PC-9 (cell line): ENCODE results near the gene ZNF33B. TPM values are rescaled to one million over a fixed set of nuclear protein-coding genes. Genes with fewer than 3 reads are reported as not detected.

Experiments used
- BruUV-seq: library from RNA; stranded (reverse); fragments of 400-500 nt; replicated peaks from 2 replicates; lab custom pipeline; 2021; lab: Mats Ljungman, UMichigan
- CTCF ChIA-PET: fragments of 300-600 bp; sonication (Branson Sonifier 250); formaldehyde crosslinking; loops from one replicate; lab custom pipeline; 2022; ENCODE audit warnings: antibody characterized with exemption; lab: Charles Lee
- POLR2A ChIA-PET: fragments of 300-600 bp; sonication (Branson Sonifier 250); formaldehyde crosslinking; loops from one replicate; lab custom pipeline; 2022; ENCODE audit warnings: antibody characterized with exemption; ENCODE audit not compliant: unreplicated experiment; lab: Charles Lee
- DNase-seq, 2 experiments: peaks; one replicate each; pipeline versions ENCODE4 v3.0.0 to v3.0.0-alpha.2; 2015 to 2022; ENCODE audit warnings: mixed read lengths in 1 of 2
- H2AFZ ChIP-seq: fragments of 200-600 bp; sonication (generic); 2 replicates; pipeline ENCODE4 v1.8.1; 2017; ENCODE audit warnings: antibody characterized with exemption
- H3F3A ChIP-seq: fragments of 200-600 bp; sonication (generic); 2 replicates; pipeline ENCODE4 v1.8.1; 2017; ENCODE audit warnings: antibody characterized with exemption, mild to moderate bottlenecking, low read depth; ENCODE audit not compliant: insufficient read depth
- H3K27ac ChIP-seq: fragments of 200-600 bp; sonication (generic); 2 replicates; pipeline ENCODE4 v1.6.1; 2016; ENCODE audit warnings: mixed run types
- H3K27me3 ChIP-seq: fragments of 200-600 bp; sonication (generic); 2 replicates; pipeline ENCODE4 v1.6.1; 2016; ENCODE audit warnings: low read depth, mixed run types; ENCODE audit not compliant: insufficient read depth
- H3K36me3 ChIP-seq: fragments of 200-600 bp; sonication (generic); 2 replicates; pipeline ENCODE4 v1.6.1; 2016; ENCODE audit warnings: low read depth, mixed run types
- H3K4me1 ChIP-seq: fragments of 200-600 bp; sonication (generic); replicated peaks from 2 replicates; pipeline ENCODE4 v1.6.1; 2016; ENCODE audit warnings: mixed run types; ENCODE audit not compliant: insufficient read depth
- H3K4me2 ChIP-seq: fragments of 200-600 bp; sonication (generic); 2 replicates; pipeline ENCODE4 v1.6.1; 2017; ENCODE audit warnings: mixed run types
- H3K4me3 ChIP-seq: fragments of 200-600 bp; sonication (generic); 2 replicates; pipeline ENCODE4 v1.6.1; 2016; ENCODE audit warnings: mixed run types
- H3K79me2 ChIP-seq: fragments of 200-600 bp; sonication (generic); 2 replicates; pipeline ENCODE4 v1.6.1; 2017; ENCODE audit warnings: low read depth, mixed run types
- H3K9me2 ChIP-seq: fragments of 200-600 bp; sonication (generic); 2 replicates; pipeline ENCODE4 v1.8.1; 2017; ENCODE audit warnings: mild to moderate bottlenecking; ENCODE audit not compliant: insufficient read depth
- H3K9me3 ChIP-seq: fragments of 200-600 bp; sonication (generic); 2 replicates; pipeline ENCODE4 v1.8.1; 2016; ENCODE audit warnings: low read depth; ENCODE audit not compliant: insufficient read depth
- H4K20me1 ChIP-seq: fragments of 200-600 bp; sonication (generic); 2 replicates; pipeline ENCODE4 v1.8.1; 2017; ENCODE audit not compliant: insufficient read depth
- CTCF ChIP-seq: fragments of 200-600 bp; sonication (generic); conservative IDR thresholded peaks from 2 replicates; pipeline ENCODE4 v1.6.1; 2017; ENCODE audit warnings: mixed run types, antibody characterized with exemption, mild to moderate bottlenecking, moderate library complexity
- EZH2 ChIP-seq: fragments of 200-600 bp; sonication (generic); IDR thresholded peaks from 2 replicates; pipeline ENCODE4 v1.8.0; 2017; ENCODE audit warnings: antibody characterized with exemption, low read depth
- intact Hi-C: fragments of 100-400 bp; cut with micrococcal nuclease; formaldehyde crosslinking; loops from one replicate; pipeline ENCODE4 v1.10.0; 2022; ENCODE audit not compliant: unreplicated experiment
- total RNA-seq: library from RNA; stranded (reverse); gene quantifications from 2 replicates; pipeline ENCODE4 v1.2.3, GENCODE V29; 2021

Gene ZNF33B
- total RNA-seq, 1 experiment from 2014 or later = 28.4 TPM

- intact Hi-C loops = no loop called here
- POLR2A ChIA-PET = no interaction called here
- CTCF ChIA-PET = no interaction called here
Measured at GRCh38 chr10:42654419-42654818, 16.0 kb upstream of the ZNF33B start.

GRCh38 chr10:42652858-42653257 lies 14.5 kb upstream of the ZNF33B start:
- H4K20me1 ChIP-seq = no peaks in the 10 kb centered on the region
- CTCF ChIA-PET = no interaction called here
- no peak overlapping the region for H3K4me3 ChIP-seq
- POLR2A ChIA-PET = no interaction called here
- no peak overlapping the region for H3K27ac ChIP-seq
- intact Hi-C loops = no loop called here
- H3F3A ChIP-seq = no peaks in the 10 kb centered on the region
- TF ChIP-seq EZH2 (no peak), CTCF (no peak)
- no peaks in the 10 kb centered on the region for H3K36me3 ChIP-seq
- H3K27me3 ChIP-seq = no peaks in the 10 kb centered on the region
- H3K4me1 ChIP-seq = no peaks in the 10 kb centered on the region
- no peak overlapping the region for H3K4me2 ChIP-seq
- no TSS peak for BruUV-seq
- DNase-seq = no peak
- no peaks in the 10 kb centered on the region for H3K9me3 ChIP-seq
- H2AFZ ChIP-seq = no peak overlapping the region
- 0 out of 2 replicates have a peak, but pooled peaks cover 3% of the 10 kb centered on the region for H3K9me2 ChIP-seq
- no peaks in the 10 kb centered on the region for H3K79me2 ChIP-seq

More at GRCh38 chr10:42654419-42654818, 16.0 kb upstream of the ZNF33B start:
- Histone ChIP-seq H3K9me2 (0 out of 2 replicates have a peak, but pooled peaks cover 3% of the 10 kb centered on the region), H3K4me2 (no peak overlapping the region), H3K4me1 (no peaks in the 10 kb centered on the region), H3K27ac (no peak overlapping the region), H4K20me1 (no peaks in the 10 kb centered on the region), H2AFZ (no peak overlapping the region), H3K4me3 (no peak overlapping the region), H3F3A (no peaks in the 10 kb centered on the region), H3K9me3 (no peaks in the 10 kb centered on the region), H3K79me2 (no peaks in the 10 kb centered on the region), H3K27me3 (no peaks in the 10 kb centered on the region), H3K36me3 (no peaks in the 10 kb centered on the region)
- DNase-seq = no peak
- no TSS peak for BruUV-seq
- no peak for TF ChIP-seq CTCF
- no peak for TF ChIP-seq EZH2

- Histone ChIP-seq H3K9me2 (no peaks in the 10 kb centered on the region), H2AFZ (no peak overlapping the region), H3K9me3 (no peaks in the 10 kb centered on the region; the same call in 1 of the 2 replicates), H3K79me2 (no peaks in the 10 kb centered on the region), H3K27me3 (no peaks in the 10 kb centered on the region), H3F3A (peaks cover 9% of the 10 kb centered on the region; the same call in 1 of the 2 replicates), H3K36me3 (no peaks in the 10 kb centered on the region), H3K4me2 (no peak overlapping the region), H3K4me1 (peaks cover 15% of the 10 kb centered on the region), H3K4me3 (no peak overlapping the region), H4K20me1 (no peaks in the 10 kb centered on the region), H3K27ac (no peak overlapping the region)
- no peak for TF ChIP-seq CTCF
- TF ChIP-seq EZH2 = no peak
- intact Hi-C loops = no loop called here
- ChIA-PET CTCF (no interaction called here), POLR2A (no interaction called here)
- no peak for DNase-seq
- no TSS peak for BruUV-seq
Measured at GRCh38 chr10:42650374-42650773, 12.0 kb upstream of the ZNF33B start.
